Measurements from ENCODE around the gene BSPH1. TPM values are rescaled to one million over a fixed set of nuclear protein-coding genes. Genes with fewer than 3 reads are reported as not detected.

Gene BSPH1
- total and polyA plus RNA-seq, 10 of the 15 experiments (the other 5 are each of a cell fraction or from before 2014, with no cell fraction given) = not detected

DNA sequence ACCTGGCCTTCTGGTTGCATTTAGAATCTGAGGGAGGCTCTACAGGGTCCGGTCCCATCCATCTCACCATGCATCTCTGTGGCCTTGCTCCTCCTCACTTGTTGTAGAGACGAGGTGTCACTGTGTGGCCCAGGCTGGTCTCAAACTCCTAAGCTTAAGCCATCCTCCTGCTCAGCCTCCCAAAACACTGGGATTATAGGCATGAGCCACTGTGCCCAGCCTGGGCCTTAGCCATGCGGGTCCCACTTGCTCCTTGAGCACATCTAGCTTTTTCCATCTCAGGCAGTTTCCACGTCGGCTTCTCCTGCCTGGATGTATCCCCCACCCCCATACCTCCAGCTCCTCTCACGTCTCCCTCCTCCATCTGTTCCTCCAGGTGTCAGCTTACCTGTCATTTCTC lies 12.3 kb upstream of the BSPH1 start (continued):
- no peak for TF ChIP-seq GABPA (IDR thresholded peaks at IDR 0.05; ENCODE audit: low read depth)
- TF ChIP-seq, protein P1, sequence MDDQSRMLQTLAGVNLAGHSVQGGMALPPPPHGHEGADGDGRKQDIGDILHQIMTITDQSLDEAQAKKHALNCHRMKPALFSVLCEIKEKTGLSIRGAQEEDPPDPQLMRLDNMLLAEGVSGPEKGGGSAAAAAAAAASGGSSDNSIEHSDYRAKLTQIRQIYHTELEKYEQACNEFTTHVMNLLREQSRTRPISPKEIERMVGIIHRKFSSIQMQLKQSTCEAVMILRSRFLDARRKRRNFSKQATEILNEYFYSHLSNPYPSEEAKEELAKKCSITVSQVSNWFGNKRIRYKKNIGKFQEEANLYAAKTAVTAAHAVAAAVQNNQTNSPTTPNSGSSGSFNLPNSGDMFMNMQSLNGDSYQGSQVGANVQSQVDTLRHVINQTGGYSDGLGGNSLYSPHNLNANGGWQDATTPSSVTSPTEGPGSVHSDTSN (IDR thresholded peaks at IDR 0.05; ENCODE audit: insufficient replicate concordance, low read depth, low read length) = no peak

DNA sequence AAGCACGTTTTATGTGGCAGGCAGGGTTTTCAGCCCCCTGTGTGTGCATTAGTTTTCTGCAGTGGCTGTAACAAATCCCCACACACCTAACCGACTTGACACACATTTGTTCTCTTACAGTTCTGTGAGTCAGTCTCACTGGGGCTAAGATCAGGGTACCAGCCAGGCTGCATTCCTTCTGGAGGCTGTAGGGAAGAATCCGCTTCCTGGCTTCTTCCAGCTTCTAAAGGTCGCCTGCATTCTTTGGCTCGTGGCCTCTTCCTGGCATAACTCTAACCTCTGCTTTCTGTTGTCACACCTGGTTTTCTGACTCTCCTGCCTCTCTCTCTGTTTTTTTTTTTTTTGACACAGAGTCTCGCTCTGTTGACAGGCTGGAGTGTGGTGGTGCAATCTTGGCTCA lies 8.9 kb upstream of the BSPH1 start:
- no peak for FAIRE-seq
- in situ Hi-C loops (cut with MboI) = no loop called here
- intact Hi-C loops (cut with micrococcal nuclease; ENCODE audit: unreplicated experiment) = no loop called here

DNA sequence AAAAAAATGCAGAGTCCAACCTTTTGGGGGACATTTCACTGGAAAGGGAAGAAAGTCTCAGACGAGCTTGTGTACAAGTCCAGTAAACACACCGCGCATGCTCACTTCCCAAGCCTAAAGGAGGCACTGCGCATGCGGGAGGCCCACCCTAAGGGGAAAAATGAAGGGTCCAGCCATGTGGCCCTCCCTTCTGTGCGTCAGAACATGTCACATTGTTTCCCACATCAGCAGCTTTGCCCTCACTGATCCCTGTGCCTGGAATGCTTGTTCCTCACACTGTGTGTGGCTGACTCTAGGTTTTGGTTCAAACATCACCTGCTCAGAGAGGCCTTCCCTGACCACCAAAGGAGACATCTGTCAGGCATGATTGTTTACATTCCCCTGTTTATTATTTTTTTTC lies 6.8 kb upstream of the BSPH1 start:
- DNase-seq (ENCODE audit: low read depth, low spot score) (no peak), ATAC-seq (no peak), FAIRE-seq (no peak)
- H3K9ac ChIP-seq (ENCODE audit: control insufficient read depth, insufficient read depth, low read length) = no peak overlapping the region
- no peaks in the 10 kb centered on the region for H3K27me3 ChIP-seq (replicated peaks in 1 of 2; ENCODE audit: control insufficient read depth in 2 of 2, insufficient read depth in 2 of 2, low read length in 1 of 2)
- POLR2A ChIA-PET = no interaction called here
- no peaks in the 10 kb centered on the region for H3K4me1 ChIP-seq (ENCODE audit: control insufficient read depth, insufficient read depth, low read length)
- no peak overlapping the region for H2AFZ ChIP-seq (ENCODE audit: control insufficient read depth, low read depth, low read length)
- WGBS (ENCODE audit: insufficient coverage, insufficient replicate concordance, low lambda C conversion rate, missing lambda C conversion rate) = 71% methylated on average over 6 of the region's 6 CpGs
- no peaks in the 10 kb centered on the region for H3K36me3 ChIP-seq (ENCODE audit: control insufficient read depth in 2 of 2, insufficient read depth in 2 of 2, low read length in 1 of 2)
- H3K9me3 ChIP-seq (replicated peaks; ENCODE audit: control insufficient read depth, insufficient read depth, low read length) = no peaks in the 10 kb centered on the region
- RAD21 ChIA-PET (ENCODE audit: unreplicated experiment) = no interaction called here
- no peaks in the 10 kb centered on the region for H3K79me2 ChIP-seq (ENCODE audit: control insufficient read depth, insufficient read depth, low read length)
- intact Hi-C loops (cut with micrococcal nuclease; ENCODE audit: unreplicated experiment) (no loop called here), in situ Hi-C loops (cut with MboI) (no loop called here)
- no peak overlapping the region for H3K27ac ChIP-seq (ENCODE audit: control insufficient read depth, insufficient read depth)
- BruUV-seq (replicated peaks) = no TSS peak
- H3K4me3 ChIP-seq = no peak overlapping the region
- H4K20me1 ChIP-seq (ENCODE audit: control insufficient read depth, insufficient read depth) = no peaks in the 10 kb centered on the region
- SMC1A ChIA-PET (ENCODE audit: uncharacterized antibody, unreplicated experiment) = no interaction called here
- H3K4me2 ChIP-seq (ENCODE audit: control insufficient read depth, insufficient read depth) = no peak overlapping the region
- CTCF ChIA-PET = no interaction called here
- TF ChIP-seq JUNB (IDR thresholded peaks at IDR 0.05) = no peak
- TF ChIP-seq NR2C2 (IDR thresholded peaks at IDR 0.05; ENCODE audit: borderline replicate concordance, control insufficient read depth, insufficient read length, low read depth) = no peak
- no peak for TF ChIP-seq RCOR1 (conservative IDR thresholded peaks at IDR 0.05; ENCODE audit: low read depth, low read length)
- no peak for TF ChIP-seq HDAC6 (IDR thresholded peaks at IDR 0.05; ENCODE audit: unreplicated experiment)
- TF ChIP-seq, protein P2, sequence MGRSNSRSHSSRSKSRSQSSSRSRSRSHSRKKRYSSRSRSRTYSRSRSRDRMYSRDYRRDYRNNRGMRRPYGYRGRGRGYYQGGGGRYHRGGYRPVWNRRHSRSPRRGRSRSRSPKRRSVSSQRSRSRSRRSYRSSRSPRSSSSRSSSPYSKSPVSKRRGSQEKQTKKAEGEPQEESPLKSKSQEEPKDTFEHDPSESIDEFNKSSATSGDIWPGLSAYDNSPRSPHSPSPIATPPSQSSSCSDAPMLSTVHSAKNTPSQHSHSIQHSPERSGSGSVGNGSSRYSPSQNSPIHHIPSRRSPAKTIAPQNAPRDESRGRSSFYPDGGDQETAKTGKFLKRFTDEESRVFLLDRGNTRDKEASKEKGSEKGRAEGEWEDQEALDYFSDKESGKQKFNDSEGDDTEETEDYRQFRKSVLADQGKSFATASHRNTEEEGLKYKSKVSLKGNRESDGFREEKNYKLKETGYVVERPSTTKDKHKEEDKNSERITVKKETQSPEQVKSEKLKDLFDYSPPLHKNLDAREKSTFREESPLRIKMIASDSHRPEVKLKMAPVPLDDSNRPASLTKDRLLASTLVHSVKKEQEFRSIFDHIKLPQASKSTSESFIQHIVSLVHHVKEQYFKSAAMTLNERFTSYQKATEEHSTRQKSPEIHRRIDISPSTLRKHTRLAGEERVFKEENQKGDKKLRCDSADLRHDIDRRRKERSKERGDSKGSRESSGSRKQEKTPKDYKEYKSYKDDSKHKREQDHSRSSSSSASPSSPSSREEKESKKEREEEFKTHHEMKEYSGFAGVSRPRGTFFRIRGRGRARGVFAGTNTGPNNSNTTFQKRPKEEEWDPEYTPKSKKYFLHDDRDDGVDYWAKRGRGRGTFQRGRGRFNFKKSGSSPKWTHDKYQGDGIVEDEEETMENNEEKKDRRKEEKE (IDR thresholded peaks at IDR 0.05) = no peak
- TF ChIP-seq SUZ12 (IDR thresholded peaks at IDR 0.05; ENCODE audit: unreplicated experiment) = no peak
- TF ChIP-seq TCF12 (IDR thresholded peaks at IDR 0.05; ENCODE audit: low read depth, low read length) = no peak
- TF ChIP-seq, protein P3, sequence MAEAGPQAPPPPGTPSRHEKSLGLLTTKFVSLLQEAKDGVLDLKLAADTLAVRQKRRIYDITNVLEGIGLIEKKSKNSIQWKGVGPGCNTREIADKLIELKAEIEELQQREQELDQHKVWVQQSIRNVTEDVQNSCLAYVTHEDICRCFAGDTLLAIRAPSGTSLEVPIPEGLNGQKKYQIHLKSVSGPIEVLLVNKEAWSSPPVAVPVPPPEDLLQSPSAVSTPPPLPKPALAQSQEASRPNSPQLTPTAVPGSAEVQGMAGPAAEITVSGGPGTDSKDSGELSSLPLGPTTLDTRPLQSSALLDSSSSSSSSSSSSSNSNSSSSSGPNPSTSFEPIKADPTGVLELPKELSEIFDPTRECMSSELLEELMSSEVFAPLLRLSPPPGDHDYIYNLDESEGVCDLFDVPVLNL (IDR thresholded peaks at IDR 0.05; ENCODE audit: low read depth, low read length) = no peak

More for the DNA sequence above, 8.9 kb upstream of the BSPH1 start:
- DNase-seq (ENCODE audit: low read depth, low spot score) (no peak), ATAC-seq (no peak)
- Histone ChIP-seq H2AFZ (ENCODE audit: control insufficient read depth, low read depth, low read length) (no peak overlapping the region), H3K27ac (ENCODE audit: control insufficient read depth, insufficient read depth) (no peak overlapping the region), H3K9me3 (replicated peaks; ENCODE audit: control insufficient read depth, insufficient read depth, low read length) (no peaks in the 10 kb centered on the region), H3K4me1 (ENCODE audit: control insufficient read depth, insufficient read depth, low read length) (no peaks in the 10 kb centered on the region), H4K20me1 (ENCODE audit: control insufficient read depth, insufficient read depth) (no peaks in the 10 kb centered on the region), H3K4me3 (no peak overlapping the region), H3K79me2 (ENCODE audit: control insufficient read depth, insufficient read depth, low read length) (no peaks in the 10 kb centered on the region), H3K36me3 (ENCODE audit: control insufficient read depth in 2 of 2, insufficient read depth in 2 of 2, low read length in 1 of 2) (no peaks in the 10 kb centered on the region), H3K27me3 (replicated peaks in 1 of 2; ENCODE audit: control insufficient read depth in 2 of 2, insufficient read depth in 2 of 2, low read length in 1 of 2) (no peaks in the 10 kb centered on the region), H3K4me2 (ENCODE audit: control insufficient read depth, insufficient read depth) (no peak overlapping the region), H3K9ac (ENCODE audit: control insufficient read depth, insufficient read depth, low read length) (no peak overlapping the region)
- WGBS (ENCODE audit: insufficient coverage, insufficient replicate concordance, low lambda C conversion rate, missing lambda C conversion rate) = 5% methylated on average over 6 of the region's 6 CpGs
- ChIA-PET SMC1A (ENCODE audit: uncharacterized antibody, unreplicated experiment) (interaction anchor here (0.9 kb wide), 1 partner anchor 18 kb away, joined by 3 read pairs; no protein-coding TSS in a partner anchor), POLR2A (interaction anchor here (0.7 kb wide), 1 partner anchor 37 kb away, joined by 4 read pairs; no protein-coding TSS in a partner anchor), CTCF (interaction anchor here (0.6 kb wide), 1 partner anchor 25 kb away, joined by 3 read pairs; no protein-coding TSS in a partner anchor), RAD21 (ENCODE audit: unreplicated experiment) (no interaction called here)
- no peak for TF ChIP-seq STAT3 (IDR thresholded peaks at IDR 0.05; ENCODE audit: low read depth, low read length)
- no peak for TF ChIP-seq NR2F1 (conservative IDR thresholded peaks at IDR 0.05)
- TF ChIP-seq IKZF2 (IDR thresholded peaks at IDR 0.05) = no peak
- no peak for TF ChIP-seq HDAC2 (IDR thresholded peaks at IDR 0.05)
- BruUV-seq (replicated peaks) = no TSS peak
